ENCODE results near the gene HAPLN2.
A peak's percentile ranks its signal among the peaks of the same experiment; 100 is the strongest.

HAPLN2 gene

DNA sequence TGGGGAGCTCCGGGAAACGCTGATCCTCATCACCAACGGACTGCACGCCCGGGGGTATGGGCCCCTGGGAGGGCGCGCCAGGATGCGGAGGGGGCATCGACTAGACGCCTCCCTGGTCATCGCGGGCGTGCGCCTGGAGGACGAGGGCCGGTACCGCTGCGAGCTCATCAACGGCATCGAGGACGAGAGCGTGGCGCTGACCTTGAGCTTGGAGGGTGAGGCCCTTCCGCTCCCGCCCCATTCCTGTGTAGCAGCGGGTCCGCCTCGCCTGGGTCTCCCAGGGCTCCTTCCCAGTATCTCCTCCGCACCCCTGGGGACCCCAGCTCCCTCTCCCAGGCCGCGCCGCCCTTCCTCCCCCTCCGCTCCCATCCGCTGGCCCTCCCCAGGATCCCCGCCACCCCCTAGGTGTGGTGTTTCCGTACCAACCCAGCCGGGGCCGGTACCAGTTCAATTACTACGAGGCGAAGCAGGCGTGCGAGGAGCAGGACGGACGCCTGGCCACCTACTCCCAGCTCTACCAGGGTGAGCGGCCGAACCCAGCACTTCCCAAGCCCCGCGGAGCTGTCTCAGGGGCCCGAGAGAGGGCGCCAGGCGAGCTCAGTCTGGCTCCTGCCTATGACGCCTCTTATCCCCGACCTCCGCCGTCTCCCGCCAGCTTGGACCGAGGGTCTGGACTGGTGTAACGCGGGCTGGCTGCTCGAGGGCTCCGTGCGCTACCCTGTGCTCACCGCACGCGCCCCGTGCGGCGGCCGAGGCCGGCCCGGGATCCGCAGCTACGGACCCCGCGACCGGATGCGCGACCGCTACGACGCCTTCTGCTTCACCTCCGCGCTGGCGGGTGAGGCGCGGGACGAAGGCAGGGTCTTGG is 5.0 kb downstream of the HAPLN2 start (continued):
- no peak for TF ChIP-seq HIC1 (tag by site-specific recombination; IDR thresholded peaks at IDR 0.05)
- no peak for TF ChIP-seq ZNF701 (tag by site-specific recombination; IDR thresholded peaks at IDR 0.05)
- peak; percentile 37 for TF ChIP-seq ZEB2 (tag by site-specific recombination; IDR thresholded peaks at IDR 0.05)

- POLR2A ChIA-PET = interaction anchor here (0.6 to 2.1 kb wide), 12 partner anchors 9 to 101 kb away, joined by 3 to 11 read pairs (median 5); partner anchors contain the start of gene CRABP2
- Histone ChIP-seq H3K36me3 (ENCODE audit: control insufficient read depth in 2 of 2, insufficient read depth in 1 of 2, low read length in 2 of 2) (no peaks in the 10 kb centered on the region), H3K9me3 (ENCODE audit: control insufficient read depth, insufficient read depth, low read depth, low read length) (no peaks in the 10 kb centered on the region), H3K27ac (ENCODE audit: extremely low read depth, low read depth, low read length) (no peak overlapping the region; the same call in 1 of the 2 replicates), H3K4me3 (ENCODE audit: low read depth, low read length) (peak overlapping the region; percentile 35), H3K4me1 (ENCODE audit: control insufficient read depth, insufficient read depth, low read length) (no peaks in the 10 kb centered on the region)
- CTCF ChIA-PET = interaction anchor here (0.5 to 14.1 kb wide), 24 partner anchors 9 to 1170 kb away, joined by 3 to 294 read pairs (median 7); partner anchors contain the start of genes BCAN and NES
- TF ChIP-seq ZNF175 (tag by site-specific recombination; IDR thresholded peaks at IDR 0.05) (no peak), ZNF423 (tag by site-specific recombination; IDR thresholded peaks at IDR 0.05) (peak; percentile 79), ZNF394 (tag by site-specific recombination; IDR thresholded peaks at IDR 0.05; ENCODE audit: borderline replicate concordance) (0 out of 2 replicates have a peak, but pooled peaks have one; percentile 5), ZSCAN23 (tag by site-specific recombination; IDR thresholded peaks at IDR 0.05) (no peak), ZBTB48 (tag by site-specific recombination; IDR thresholded peaks at IDR 0.05) (peak; percentile 89), IKZF3 (tag by site-specific recombination; IDR thresholded peaks at IDR 0.05) (peak; percentile 49; the same call in 1 of the 2 replicates), ZNF292 (tag by site-specific recombination; IDR thresholded peaks at IDR 0.05; ENCODE audit: borderline replicate concordance, low read depth) (no peak), ZNF2 (tag by site-specific recombination; IDR thresholded peaks at IDR 0.05) (peak; percentile 23; the same call in 1 of the 2 replicates), ZSCAN5A (tag by site-specific recombination; IDR thresholded peaks at IDR 0.05) (0 out of 2 replicates have a peak, but pooled peaks have one; percentile 49), ZNF146 (tag by site-specific recombination; IDR thresholded peaks at IDR 0.05) (no peak), KLF7 (tag by site-specific recombination; IDR thresholded peaks at IDR 0.05; ENCODE audit: borderline replicate concordance) (no peak), ZBTB26 (tag by site-specific recombination; optimal IDR thresholded peaks at IDR 0.05) (peak; percentile 60), ZNF561 (tag by site-specific recombination; IDR thresholded peaks at IDR 0.05; ENCODE audit: borderline replicate concordance) (peak; percentile 64; the same call in 1 of the 2 replicates), GLIS1 (tag by site-specific recombination; IDR thresholded peaks at IDR 0.05) (peak; percentile 95), ZNF645 (tag by site-specific recombination; IDR thresholded peaks at IDR 0.05) (no peak)
- TF ChIP-seq, protein P1, sequence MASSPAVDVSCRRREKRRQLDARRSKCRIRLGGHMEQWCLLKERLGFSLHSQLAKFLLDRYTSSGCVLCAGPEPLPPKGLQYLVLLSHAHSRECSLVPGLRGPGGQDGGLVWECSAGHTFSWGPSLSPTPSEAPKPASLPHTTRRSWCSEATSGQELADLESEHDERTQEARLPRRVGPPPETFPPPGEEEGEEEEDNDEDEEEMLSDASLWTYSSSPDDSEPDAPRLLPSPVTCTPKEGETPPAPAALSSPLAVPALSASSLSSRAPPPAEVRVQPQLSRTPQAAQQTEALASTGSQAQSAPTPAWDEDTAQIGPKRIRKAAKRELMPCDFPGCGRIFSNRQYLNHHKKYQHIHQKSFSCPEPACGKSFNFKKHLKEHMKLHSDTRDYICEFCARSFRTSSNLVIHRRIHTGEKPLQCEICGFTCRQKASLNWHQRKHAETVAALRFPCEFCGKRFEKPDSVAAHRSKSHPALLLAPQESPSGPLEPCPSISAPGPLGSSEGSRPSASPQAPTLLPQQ (tag by site-specific recombination; IDR thresholded peaks at IDR 0.05) = 0 out of 2 replicates have a peak, but pooled peaks have one; percentile 7
- TF ChIP-seq, protein P2, sequence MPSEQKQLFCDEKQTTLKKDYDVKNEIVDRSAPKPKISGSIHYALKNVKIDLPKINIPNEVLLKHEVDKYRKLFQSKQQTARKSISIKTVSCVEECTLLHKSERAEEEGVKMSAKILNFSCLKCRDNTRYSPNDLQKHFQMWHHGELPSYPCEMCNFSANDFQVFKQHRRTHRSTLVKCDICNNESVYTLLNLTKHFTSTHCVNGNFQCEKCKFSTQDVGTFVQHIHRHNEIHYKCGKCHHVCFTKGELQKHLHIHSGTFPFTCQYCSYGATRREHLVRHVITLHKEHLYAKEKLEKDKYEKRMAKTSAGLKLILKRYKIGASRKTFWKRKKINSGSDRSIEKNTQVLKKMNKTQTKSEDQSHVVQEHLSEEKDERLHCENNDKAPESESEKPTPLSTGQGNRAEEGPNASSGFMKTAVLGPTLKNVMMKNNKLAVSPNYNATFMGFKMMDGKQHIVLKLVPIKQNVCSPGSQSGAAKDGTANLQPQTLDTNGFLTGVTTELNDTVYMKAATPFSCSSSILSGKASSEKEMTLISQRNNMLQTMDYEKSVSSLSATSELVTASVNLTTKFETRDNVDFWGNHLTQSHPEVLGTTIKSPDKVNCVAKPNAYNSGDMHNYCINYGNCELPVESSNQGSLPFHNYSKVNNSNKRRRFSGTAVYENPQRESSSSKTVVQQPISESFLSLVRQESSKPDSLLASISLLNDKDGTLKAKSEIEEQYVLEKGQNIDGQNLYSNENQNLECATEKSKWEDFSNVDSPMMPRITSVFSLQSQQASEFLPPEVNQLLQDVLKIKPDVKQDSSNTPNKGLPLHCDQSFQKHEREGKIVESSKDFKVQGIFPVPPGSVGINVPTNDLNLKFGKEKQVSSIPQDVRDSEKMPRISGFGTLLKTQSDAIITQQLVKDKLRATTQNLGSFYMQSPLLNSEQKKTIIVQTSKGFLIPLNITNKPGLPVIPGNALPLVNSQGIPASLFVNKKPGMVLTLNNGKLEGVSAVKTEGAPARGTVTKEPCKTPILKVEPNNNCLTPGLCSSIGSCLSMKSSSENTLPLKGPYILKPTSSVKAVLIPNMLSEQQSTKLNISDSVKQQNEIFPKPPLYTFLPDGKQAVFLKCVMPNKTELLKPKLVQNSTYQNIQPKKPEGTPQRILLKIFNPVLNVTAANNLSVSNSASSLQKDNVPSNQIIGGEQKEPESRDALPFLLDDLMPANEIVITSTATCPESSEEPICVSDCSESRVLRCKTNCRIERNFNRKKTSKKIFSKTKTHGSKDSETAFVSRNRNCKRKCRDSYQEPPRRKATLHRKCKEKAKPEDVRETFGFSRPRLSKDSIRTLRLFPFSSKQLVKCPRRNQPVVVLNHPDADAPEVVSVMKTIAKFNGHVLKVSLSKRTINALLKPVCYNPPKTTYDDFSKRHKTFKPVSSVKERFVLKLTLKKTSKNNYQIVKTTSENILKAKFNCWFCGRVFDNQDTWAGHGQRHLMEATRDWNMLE (tag by site-specific recombination; conservative IDR thresholded peaks at IDR 0.05; ENCODE audit: low read depth) = no peak
These were observed 5.7 kb downstream of the HAPLN2 start for GRCh38 chr1:156624814-156625435.
